NCI-H82 treated with DMSO at 0.1 percent for 48 hours (cell line): ENCODE measurements around the gene MGLL.
"Not testable (repeated sequence)": the region's sequence is repeated elsewhere in the genome, so short reads cannot be mapped to it uniquely, and the experiment has no call there.

Experiments
- DNase-seq: peaks from one replicate; lab custom pipeline; 2025; ENCODE audit not compliant: unreplicated experiment; lab: John Stamatoyannopoulos, UW

The MGLL gene

DNA sequence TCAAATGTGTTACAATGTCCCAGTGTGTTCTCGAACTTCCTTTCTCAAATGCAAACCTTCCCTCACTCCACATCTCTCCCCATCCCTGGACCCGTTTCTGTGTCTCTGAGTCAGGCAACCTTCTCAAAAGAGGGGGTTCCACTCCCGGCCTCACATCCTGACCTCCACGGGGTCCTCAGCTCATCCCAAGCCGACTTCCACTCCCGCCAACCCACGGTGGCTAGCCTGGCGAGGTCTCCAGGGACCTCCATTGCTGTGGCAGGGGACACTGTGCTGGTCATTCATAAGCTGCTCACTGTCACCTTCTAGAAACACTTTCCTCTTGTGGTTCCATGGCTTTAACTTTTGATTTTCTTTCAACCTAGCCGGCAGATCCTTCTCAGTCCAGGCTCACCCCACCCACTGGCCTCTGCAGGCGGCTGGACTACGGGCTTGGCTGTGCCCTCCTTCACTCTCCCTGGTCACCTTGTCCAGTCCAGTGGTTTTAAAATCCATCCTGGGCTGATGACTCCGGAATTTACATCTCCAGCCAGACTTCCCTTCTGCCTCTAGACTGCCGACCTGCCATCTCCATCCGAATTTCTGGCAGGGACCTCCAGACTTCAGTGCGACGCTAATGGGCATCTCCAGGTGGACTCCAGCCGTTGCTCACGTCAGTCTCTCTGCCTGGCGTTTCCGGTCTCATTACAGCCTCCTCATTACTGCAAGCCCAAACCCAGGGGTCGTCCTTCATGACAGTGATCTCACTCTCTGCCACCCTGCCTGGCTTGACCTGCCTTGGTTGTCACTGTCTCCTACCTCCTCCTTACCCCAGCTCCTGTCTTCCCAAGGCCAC, 129.6 kb downstream of the MGLL start:
- no peak for DNase-seq

DNA sequence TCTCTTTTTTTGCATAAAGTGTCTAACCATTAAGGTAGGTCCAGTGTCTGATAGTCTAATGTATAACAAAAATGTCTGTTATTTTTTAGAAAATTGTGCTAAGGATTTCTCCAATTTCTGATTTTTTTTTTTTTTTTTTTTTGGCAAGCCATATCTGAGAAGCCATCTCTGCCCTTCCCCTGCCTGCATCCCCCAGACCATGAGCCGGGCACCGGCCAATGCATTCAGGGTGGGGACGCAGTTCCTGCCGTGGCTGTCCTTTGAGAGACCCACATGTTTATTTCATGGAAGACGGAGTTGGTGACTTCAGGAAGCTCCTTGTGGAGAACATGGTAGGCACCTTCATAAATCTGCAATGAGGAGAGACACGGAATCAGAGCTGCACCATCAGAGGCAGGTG, 130.3 kb downstream of the MGLL start:
- no peak for DNase-seq

DNA sequence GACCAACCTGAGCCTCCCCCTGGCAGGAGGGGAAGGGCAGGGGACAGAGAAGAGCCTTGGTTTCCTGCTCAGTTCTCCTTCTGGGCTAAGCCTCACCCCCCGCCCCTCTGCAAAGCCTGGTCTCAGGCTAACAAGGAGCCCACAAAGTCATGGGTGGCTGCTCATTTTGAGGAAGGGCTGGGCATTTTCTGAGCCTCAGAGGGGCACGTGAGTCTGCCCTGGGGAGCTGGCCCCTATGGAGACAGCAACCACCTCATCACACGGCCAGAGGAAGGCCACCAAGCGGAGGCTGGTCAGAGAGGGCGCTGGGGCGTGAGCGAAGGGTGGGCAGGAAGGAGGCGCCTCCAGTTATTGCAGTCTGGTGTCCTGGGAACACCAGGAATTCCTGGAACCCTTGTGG, 130.8 kb downstream of the MGLL start:
- DNase-seq, result no peak

DNA sequence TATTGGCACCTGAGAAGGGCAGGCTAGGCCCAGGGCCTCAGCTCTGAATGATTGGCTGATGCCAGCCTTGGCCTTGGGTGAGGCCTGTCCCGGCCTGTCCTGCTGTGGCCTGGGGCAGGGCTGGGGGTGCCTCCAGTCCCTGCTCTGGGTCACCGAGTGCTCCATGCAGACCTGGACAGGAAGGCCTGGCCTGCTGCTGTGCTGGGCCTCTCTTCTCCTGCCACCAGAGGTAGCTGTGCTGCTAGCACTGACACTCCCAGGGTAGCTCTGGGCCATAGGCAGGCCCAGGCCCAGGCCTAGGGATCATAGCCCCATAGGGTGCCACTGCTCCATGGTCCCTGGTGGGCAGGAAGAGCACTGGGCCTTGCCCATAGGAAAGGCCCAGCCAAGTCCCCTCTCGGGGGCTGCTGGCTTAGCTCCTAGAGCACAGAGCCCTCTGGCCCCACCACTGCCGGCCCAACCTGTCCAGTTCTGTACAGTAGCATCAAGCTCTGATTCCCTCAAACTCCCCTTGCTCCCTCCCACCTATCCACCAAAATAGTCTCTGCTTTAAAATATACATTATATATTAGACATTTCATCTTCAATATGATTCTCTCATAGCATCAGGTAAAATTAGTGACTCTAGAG, 131.4 kb downstream of the MGLL start:
- peak; percentile 35 for DNase-seq

DNA sequence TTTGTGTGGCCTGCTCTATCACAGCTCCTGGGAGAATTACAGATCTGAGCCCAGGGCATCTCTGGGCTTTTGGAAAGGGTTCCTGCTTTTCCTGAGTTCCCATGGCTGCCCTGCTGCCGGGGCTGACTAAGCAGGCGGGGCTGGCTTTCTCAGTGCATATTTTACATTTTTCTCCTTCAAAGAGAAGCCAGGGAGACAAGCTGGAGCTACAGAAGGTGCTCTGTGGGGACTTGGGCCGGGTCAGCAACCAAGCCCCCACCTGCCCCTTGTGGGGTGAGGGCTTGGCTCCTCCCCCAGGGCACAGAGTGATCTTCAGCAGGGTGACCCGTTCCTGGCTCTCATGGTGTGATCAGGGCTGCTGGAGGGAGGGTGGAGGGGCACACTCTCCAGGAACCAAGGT, 132.2 kb downstream of the MGLL start:
- DNase-seq, result no peak

DNA sequence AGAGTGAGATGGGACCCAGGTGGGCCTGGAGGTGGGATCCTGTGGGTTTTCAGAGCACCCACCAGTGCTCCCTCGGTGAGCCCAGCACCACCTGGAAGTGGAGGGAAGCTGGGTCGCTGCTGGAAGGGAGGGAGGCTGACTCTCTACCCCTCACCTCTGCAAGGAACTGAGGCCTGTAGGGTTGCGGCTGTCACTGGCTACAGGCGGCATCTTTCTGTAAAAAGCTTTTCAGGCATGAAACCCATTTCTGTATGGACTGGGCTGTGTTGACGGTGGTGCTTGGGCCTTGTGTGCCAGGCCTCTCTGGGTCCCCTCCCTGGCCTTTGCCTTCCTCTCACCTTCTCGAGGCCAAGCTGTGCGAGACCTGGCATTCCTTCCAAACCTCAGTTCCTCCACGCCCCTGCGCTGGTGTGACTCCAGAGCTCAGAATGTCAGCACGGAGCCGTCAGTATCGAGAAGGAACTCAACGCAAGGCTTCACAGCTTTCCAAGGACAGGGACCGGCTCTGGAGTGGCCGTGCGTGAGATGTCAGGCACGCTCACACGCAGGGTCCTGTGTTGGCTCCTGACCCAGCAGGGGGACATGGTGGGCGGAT, 133.0 kb downstream of the MGLL start:
- DNase-seq, result no peak

DNA sequence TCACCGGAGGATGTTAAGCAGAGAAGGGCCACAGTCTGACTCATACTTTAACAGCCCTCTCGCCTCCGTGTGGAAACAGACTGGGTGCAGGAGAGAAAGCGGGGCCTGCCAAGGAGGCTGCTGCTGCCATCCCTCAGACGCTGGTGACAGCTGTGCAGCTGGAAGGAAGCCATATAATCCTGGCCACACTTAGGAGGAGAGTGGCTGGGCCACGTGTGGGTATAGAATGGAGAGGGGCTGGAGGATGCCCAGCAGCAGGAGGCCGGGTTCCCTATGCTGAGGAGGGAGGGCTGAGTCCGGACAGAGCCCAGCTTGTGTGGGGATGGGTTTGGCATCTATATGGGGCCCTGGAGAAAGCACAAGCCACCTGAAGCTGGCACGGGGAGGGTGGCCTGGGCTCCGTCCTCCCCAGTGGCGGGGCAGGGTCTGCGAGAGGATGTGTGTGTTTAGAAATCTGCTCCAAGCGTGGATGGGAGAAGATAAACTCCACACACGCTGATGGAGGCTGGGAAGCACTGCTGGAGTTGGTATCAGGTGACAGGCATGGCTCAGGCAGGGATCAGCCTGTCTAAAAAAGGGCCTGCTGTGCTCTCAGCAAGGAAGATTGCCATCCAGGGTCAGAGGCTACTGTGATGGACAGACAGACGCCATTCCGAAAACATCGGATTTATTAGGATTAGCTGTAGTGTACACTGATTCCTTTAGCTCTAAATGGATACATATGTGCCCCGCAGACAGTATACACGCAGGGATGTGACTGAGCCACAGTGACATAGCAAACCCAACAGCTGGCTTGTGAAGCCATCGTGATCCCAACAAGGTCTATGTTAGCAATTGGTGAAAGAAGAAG, 133.7 kb downstream of the MGLL start:
- DNase-seq, result peak; percentile 72

DNA sequence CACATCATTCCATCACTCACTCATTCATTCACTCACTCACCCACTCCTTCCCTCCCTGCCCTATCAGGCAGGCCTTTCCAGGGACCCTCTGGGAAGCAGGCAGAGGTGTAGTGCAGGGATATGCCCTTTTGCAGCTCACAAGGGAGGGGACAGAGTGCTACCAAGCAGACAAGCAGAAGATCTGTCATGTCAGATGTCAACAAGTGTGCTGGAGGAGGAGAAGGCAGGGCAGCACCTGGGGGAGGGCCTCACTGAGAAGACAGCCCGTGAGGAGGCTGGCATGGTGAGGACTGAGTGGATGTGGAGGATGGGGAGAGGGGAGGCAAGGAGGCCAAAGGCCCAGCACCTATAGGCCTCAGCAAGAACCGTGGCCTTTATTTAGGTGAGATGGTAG, 134.3 kb downstream of the MGLL start:
- DNase-seq, result no peak

DNA sequence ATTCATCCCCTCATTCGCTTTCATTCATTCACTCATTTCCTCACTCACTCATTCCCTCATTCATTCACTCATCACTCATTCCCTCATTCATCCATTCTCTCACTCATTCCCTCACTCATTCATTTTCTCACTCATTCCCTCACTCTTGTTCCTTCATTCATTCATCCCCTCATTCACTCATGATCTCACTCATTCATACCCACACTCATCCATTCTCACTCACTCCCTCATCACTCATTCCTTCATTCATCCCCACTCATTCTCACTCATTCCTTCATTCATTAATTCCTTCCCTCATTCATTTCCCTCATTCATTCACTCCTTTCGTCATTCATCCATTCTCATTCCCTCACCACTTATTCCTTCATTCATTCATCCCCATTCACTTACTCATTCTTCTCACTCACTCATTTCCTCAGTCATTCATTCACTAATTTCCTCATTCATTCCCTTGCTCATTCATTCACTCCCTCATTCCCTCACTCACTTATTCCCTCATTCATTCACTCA, 135.0 kb downstream of the MGLL start:
- DNase-seq, result no peak

DNA sequence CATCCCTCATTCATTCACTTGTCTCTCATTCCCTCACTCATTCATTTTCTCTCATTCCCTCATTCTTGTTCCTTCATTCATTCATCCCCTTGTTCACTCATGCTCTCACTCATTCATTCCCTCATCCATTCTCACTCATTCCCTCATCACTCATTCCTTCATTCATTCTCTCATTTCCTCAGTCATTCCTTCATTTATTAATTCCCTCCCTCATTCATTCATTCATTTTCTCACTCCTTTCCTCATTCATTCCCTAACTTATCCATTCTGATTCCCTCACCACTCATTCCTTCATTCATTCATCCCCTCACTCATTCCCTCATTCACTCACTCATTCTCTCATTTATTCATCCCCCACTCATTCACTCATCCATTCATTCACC, 135.8 kb downstream of the MGLL start:
- no peak for DNase-seq

DNA sequence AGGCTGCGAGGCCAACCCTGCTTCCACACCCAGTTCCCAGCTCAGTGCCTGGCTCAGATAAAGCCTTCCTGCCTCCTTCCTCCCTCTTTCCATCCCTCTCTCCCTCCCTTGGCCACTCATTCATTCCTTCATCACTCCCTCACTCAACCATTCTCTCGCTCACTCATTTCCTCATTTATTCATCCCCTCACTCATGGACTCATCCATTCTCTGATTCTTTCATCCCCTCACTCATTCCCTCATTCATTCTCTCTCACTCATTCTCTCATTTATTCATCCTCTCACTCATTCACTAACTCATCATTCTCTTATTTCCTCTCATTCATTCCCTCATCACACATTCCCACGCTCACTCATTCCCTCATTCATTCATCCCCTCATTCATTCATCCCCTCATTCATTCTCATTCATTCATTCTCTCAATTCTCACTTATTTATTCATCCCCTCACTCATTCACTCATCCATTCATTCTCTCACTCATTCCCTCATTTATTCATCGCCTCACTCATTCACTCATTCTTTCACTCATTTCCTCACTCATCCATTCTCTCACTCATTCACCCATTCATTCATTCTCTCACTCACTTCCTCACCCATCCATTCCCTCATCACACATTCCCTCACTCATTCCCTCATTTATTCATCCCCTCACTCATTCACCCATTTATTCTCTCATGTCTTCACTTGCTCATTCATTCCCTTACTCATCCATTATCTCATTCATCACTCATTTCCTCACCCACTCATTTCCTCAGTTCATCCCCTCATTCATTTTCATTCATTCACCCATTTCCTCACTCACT, 136.4 kb downstream of the MGLL start:
- no peak for DNase-seq

DNA sequence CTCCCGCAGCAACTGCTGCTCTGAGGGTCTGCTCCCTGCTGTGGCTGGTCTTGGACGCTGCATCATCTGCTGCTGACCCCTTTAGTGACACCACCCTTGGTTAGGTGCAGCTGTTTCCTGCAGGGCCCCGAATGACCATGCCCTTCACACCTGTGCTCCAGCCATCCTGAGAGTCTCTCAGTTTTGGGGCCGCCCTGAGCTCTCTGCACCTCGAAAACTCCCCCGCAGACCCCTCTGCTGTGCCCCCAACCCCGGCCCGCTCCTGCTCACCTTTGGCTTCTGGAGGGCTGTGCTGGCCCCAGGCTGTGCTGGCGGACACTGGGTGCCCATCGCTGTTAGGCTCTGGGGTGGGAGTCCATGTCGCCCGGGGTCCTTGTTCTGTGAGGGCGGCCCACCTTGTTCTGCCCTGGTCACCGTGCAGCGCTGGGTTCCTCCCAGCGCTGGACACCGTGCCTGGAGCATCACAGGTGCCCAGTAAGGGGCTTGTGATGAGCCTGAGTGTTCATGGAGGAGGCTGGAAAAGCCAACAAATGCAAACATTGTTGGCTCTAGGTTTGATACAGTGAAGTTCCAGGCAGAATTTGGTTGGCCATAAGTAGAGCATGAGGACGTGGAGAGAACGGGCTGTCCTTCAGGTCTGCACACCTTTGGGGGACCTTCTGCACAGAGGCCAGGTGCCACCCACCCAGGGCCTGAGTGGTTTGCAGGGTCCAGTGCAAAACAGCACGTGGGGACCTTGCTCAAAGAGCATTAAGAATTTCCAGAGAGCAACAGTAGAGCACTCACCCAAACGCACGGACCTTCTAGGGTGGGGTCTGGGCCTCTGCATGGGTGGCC, 137.2 kb downstream of the MGLL start:
- DNase-seq, result no peak

DNA sequence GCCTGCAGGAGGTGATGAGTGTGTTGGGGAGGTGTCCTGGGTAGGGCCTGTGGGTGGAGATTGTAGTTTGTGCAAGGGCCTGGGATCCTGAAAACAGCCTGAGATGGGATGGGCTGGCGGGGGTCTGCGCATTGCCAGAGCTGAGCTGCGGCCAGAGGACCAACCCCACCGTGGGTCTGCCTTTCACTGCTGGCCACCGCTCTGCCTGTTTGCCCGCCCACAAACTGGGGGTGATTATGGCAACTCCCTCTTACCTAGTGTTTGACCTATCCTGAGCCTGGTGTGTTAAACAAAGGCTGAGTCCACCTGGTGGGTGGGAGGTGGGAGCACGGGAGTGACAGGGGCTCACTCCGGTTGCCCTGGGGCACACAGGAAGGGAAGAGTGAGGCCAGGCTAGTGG, 139.8 kb downstream of the MGLL start:
- DNase-seq, result no peak

DNA sequence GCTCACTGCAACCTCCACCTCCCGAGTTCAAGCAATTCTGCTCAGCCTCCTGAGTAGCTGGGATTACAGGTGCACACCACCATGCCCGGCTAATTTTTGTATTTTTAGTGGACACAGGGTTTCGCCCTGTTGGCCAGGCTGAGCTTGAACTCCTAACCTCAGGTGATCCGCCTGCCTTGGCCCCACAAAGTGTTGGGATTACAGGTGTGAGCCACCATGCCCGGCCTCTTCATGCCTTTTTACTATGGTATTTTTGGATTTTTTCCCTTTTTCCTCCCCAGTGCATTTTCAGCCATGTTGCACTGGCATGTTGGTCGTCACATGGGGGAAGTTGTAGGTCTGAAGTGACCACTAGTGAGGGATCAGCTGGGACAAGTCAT, 140.2 kb downstream of the MGLL start:
- not testable (repeated sequence) for DNase-seq

DNA sequence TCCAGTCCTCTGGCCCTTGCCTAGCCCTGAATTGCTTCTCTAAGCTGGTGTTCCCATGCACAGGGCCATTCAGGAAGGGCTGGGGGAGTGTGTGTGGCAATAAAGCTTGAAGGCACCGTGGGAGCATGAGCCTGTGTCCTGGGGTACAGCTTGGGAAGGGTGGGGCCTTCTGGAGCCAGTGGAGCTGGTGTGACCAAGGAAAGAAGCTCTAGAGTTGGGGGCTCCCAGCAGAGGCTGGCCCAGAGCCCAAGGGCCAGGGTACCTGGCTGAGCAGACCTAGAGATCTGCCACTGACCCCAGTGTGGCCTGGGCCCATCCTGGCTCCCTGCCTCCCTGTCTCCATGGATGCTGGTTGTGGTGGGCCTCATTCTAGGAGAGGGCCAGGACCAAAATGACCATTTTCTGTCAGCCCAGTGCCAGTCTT, 141.5 kb downstream of the MGLL start:
- DNase-seq, result no peak

DNA sequence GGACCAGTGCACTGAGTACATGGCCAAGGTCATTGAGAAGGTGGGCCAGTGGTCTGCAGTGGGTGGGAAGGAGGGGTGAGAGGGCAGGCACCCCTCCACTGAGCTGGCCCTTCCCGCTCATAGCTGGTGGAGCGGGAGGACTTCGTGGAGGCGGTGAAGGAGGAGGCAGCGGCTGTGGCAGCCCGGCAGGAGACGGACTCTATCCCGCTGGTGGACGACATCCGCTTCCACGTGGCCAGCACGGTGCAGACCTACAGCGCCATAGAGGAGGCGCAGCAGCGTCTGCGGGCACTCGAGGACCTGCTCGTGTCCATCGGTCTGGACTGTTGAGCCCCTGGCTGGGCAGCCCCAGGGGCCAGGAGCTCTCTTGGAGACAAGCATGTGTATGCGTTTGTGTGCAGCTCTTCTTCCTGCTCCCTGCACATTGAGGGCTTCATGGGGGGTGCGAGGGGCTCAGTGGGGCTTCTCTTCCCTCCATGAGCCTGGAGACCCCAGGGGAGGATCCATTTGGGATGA, 142.1 kb downstream of the MGLL start:
- no peak for DNase-seq

DNA sequence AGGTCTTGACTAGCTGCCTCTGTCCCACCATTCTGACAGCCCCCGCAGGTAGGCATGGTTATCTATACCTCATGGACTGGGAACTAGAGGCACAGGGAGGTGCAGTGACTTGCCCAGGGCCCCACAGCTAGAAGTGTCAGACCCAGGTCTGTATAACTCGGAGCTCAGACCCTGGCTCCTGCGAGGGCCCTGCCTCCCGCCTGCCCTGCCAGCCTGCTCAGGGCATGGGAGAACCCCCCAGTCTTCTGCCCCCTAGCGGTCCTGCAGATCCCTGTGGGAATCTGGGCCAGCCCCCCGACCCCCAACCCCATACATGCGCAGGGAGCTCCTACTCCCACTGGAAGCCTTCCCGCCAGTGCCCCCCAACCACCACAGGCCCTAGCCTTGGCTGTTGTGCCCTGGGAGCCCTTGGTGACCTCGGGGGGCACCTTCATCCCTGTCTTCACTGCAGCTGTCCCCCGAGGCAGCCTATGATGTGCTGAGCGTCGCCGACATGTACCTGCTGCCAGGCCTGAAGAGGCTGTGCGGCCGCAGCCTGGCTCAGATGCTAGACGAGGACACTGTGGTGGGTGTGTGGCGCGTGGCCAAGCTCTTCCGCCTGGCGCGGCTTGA, 142.7 kb downstream of the MGLL start:
- no peak for DNase-seq

DNA sequence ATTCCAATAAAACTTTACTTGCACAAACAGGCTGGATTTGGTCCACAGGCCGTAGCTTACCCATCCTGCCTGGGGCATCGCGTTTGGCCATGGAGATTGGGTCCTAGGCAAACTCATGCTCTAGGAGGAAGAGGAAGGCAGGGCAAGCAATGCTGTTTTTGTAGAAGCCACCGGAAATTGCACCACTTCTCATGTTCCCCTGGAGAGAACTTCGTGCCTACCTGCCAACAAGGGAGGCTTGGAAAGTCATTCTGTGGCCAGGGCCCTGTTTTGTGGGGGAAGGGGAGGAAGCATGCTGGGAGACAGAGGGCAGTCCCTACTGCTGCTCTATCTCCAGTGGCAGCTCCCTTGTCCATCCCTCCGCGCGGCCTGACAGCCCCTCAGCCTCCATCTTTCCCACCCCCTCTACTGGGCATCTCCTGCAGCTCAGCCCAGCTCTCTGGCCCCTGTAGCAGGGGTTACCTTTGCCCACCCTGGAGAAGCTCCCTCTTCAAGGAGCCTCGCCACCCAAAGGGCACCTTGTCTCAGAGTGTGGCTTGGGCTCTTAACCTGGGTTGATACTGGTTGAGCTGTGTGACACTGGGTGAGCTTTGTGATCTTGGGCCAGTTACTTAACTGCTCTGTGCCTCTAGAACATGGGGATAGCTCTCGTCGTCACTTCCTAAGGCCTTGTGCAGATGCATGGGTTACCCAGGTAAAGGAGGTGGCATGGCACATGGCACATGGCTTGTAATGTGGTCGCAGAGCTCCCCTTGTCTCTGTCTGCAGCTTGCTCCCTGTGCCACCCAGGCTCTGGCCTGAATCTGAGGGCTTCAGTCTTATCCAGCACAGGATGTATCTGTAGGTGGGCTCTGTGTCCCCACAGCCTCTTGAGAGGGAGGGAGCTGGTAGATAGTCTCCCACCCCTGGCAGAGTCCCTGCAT, 143.4 kb downstream of the MGLL start:
- no peak for DNase-seq
